NT2/D1 (cell line): ENCODE results near the gene LENG1.
"Not testable (repeated sequence)": the region's sequence is repeated elsewhere in the genome, so short reads cannot be mapped to it uniquely, and the experiment has no call there.

ENCODE experiments used
- DNase-seq: peaks from one replicate; pipeline ENCODE4 v3.0.0-alpha.2; 2011; ENCODE audit warnings: low read depth, low spot score
- H3K27me3 ChIP-seq: 2 replicates; pipeline ENCODE4 v1.6.0; 2011; ENCODE audit warnings: mild to moderate bottlenecking; ENCODE audit not compliant: insufficient read length, insufficient read depth
- H3K36me3 ChIP-seq: 2 replicates; pipeline ENCODE4 v1.6.1; 2011; ENCODE audit warnings: mild to moderate bottlenecking, low read length, mixed read lengths; ENCODE audit not compliant: insufficient read depth, insufficient read length
- H3K4me1 ChIP-seq: 2 replicates; pipeline ENCODE4 v1.5.1; 2011; ENCODE audit not compliant: insufficient read depth, insufficient read length
- H3K4me3 ChIP-seq: 2 replicates; pipeline ENCODE4 v1.5.1; 2011; ENCODE audit warnings: low read depth; ENCODE audit not compliant: insufficient read length
- H3K9ac ChIP-seq: 2 replicates; pipeline ENCODE4 v1.6.0; 2011; ENCODE audit warnings: low read depth; ENCODE audit not compliant: insufficient read length
- H3K9me3 ChIP-seq: 2 replicates; pipeline ENCODE4 v1.5.1; 2011; ENCODE audit warnings: mild to moderate bottlenecking, low read length; ENCODE audit not compliant: insufficient read depth
- SUZ12 ChIP-seq: IDR thresholded peaks from 2 replicates; pipeline ENCODE4 v1.6.1; 2011; ENCODE audit not compliant: insufficient read length, insufficient read depth; ENCODE audit errors: extremely low read depth
- YY1 ChIP-seq: IDR thresholded peaks from 2 replicates; pipeline ENCODE4 v1.6.1; 2011; ENCODE audit not compliant: insufficient read length, insufficient read depth
- ZNF274 ChIP-seq: IDR thresholded peaks from 2 replicates; pipeline ENCODE4 v1.6.1; 2011; ENCODE audit warnings: mild to moderate bottlenecking, low read depth, low read length

Gene LENG1

DNA sequence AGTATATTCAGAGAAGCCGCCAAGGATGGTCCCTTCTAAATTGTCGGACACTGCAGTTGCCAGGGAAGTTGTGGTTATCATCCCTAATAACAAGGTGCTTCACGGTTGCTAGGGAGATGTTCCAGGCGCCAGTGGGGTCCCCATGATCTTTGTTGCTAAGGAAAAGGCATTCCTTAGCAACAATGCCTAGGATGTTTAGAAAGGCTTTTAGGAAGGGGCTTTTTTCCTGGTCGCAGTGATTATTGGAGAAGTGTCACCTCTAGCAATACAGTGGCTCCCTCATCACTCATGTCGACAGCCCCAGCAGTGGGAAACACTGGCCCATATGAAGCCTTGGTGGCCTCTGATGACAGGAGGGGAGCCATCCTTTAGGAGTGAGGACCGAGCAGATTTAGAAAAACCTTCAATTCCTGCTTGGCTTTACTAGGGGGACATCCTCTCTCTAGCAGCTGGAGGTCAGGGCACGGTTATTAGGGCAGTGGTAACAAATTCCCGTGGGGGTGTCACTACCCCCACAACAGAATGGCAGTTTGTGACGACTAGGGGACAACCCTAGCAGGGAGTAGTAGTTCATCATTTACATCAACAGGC lies 19.8 kb upstream of the LENG1 start:
- Histone ChIP-seq H3K4me1 (peaks cover 9% of the 10 kb centered on the region), H3K27me3 (no peaks in the 10 kb centered on the region), H3K9me3 (no peaks in the 10 kb centered on the region), H3K36me3 (peaks cover 65% of the 10 kb centered on the region), H3K9ac (no peak overlapping the region), H3K4me3 (no peak overlapping the region)
- TF ChIP-seq SUZ12: no peak
- no peak for TF ChIP-seq ZNF274
- TF ChIP-seq YY1: no peak
- no peak for DNase-seq

DNA sequence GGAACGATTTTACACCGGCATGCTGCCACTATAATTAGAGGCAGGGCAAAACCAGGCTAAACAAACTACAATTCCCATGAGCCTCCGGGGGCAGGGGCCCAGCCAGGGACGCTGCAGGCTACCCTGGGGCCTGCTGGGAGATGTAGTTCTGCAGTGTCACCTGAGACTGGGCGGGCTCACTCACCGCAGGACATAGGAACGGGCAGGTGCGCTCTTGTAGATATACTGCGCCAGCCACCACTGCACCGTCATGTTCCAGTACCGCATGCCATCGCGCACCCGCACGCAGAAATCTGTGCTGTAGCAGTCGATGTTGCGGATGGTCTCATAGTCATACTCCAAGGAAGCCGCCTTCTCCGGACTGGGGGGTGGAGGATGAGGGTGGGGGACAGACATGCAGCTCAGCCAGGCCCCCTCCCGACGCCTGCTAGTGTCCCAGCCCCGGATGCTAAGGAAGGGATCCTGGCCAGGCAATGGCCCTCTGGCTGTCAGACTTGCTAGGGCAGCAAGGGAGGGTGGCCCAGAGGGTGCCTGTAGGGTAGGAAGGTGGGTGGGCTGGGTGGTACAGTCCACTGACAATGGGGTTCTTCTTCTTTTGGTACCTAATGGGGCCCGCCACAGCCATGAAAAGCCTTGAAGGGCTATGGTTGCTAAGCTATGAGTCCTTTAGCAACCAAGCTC lies 19.2 kb upstream of the LENG1 start:
- peaks cover 61% of the 10 kb centered on the region for H3K36me3 ChIP-seq
- peaks cover 9% of the 10 kb centered on the region for H3K4me1 ChIP-seq
- no peak overlapping the region for H3K4me3 ChIP-seq
- H3K9me3 ChIP-seq: no peaks in the 10 kb centered on the region
- no peak overlapping the region for H3K9ac ChIP-seq
- no peak for TF ChIP-seq ZNF274
- TF ChIP-seq YY1: no peak
- no peak for TF ChIP-seq SUZ12
- no peak for DNase-seq
- H3K27me3 ChIP-seq: no peaks in the 10 kb centered on the region

DNA sequence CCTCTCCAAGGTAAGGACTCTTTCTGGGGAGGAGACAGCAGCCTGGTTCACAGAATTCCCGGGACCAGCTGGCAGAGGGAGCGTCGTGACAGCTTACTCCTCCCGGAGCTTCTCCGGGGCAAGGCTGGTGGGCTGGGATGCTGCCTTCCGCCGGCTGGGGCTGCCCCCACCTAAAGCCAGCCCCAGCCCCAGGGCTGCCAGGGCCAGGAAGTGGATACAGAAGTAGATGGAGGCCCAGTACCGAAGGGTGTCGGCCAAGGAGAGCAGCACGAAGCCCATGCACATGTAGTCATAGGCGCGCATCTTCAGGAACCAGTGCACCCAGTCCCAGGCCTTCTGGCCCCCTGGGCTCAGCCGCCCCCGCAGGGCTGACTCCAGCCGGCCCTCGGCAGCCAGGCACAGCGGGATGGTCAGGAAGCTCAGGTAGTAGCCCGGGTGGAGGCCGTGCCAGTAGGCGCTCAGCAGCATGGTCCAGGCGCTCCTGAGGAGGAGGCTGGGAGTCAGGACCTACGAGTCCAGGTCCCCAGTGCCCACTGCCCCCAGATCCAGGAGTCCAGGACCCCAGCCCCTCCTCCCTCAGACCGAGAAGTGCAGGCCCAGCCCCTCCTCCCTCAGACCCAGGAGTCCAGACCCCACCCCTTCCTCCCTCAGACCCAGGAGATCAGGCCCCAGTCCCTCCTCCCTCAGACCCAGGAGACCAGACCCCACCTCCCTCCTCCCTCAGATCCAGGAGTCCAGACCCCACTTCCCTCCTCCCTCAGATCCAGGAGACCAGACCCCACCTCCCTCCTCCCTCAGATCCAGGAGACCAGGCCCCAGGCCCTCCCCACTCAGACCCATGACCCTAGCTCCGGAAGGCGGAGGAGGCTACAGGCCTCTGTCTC lies 14.7 kb upstream of the LENG1 start:
- H3K36me3 ChIP-seq: peaks cover 27% of the 10 kb centered on the region
- no peak for DNase-seq
- H3K9me3 ChIP-seq: no peaks in the 10 kb centered on the region
- H3K9ac ChIP-seq: no peak overlapping the region
- H3K4me1 ChIP-seq: peaks cover 8% of the 10 kb centered on the region
- H3K4me3 ChIP-seq: no peak overlapping the region
- H3K27me3 ChIP-seq: no peaks in the 10 kb centered on the region
- TF ChIP-seq SUZ12 (no peak), ZNF274 (no peak), YY1 (no peak)

DNA sequence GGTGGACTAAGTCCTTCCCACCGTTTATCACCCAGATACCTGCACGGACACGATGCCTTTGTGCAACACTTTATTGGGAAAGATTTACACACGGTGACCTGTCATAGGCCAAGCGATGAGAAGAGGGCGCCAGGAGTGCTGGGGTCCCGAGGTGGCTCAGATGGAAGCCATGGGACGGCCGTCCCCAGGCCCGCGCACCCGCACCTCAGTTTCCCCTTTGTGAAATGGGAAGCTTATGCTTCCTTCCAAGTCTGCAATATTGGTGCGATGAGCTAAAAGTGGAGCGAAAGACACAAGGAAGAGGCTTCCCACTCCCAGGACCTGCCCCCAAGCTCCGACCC lies 13.8 kb upstream of the LENG1 start:
- Histone ChIP-seq H3K9ac (no peak overlapping the region), H3K36me3 (peaks cover 19% of the 10 kb centered on the region), H3K4me1 (peaks cover 8% of the 10 kb centered on the region), H3K4me3 (no peak overlapping the region), H3K27me3 (no peaks in the 10 kb centered on the region), H3K9me3 (no peaks in the 10 kb centered on the region)
- no peak for DNase-seq
- TF ChIP-seq SUZ12: no peak
- TF ChIP-seq YY1: no peak
- no peak for TF ChIP-seq ZNF274

DNA sequence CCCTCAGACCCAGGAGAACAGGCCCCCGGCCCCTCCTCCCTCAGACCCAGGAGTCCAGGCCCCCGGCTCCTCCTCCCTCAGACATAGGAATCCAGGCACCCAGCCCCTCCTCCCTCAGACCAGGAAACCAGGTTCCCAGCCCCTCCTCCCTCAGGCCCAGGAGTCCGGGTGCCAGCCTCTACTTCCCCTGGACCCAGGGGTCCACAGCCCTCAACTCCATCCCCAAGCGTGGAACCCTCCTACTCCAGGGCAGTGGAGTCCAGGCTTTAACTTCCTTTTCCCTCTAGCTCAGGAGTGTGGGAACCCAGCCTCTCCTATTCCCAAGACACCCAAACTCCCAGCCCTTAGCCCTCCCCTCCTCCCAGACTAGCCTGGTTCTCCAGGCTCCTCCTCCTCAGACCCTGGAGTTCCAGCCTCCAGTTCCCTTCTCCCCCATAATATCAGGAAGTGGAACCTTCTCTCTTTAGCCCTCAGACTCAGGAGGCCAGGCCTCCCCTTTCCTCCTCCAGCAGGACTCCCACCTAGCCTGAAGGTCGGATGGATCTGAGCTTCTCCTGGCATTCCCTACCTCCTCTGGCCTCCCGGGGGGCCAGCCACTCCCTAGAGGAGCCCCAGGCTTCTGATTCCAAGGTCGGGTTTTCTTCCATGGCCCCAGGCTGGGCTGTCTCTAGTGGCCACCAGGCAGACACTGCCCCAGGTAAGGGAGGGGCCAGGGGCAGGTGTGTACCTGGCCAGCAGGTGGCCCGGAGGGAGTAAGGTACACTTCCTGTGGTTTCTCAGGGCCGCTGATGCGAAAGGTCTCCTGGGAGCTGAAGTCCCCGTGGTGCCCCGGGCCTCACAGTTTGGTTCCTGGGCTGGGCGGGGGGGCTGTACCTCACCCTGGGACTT lies 13.2 kb upstream of the LENG1 start, which contains the start of gene TMC4:
TMC4 (minus strand) TSS at position 690 of the 888 bp plus-strand sequence; CDS start at position 647, 43 bp downstream.
- Histone ChIP-seq H3K9me3 (no peaks in the 10 kb centered on the region), H3K4me1 (peaks cover 11% of the 10 kb centered on the region), H3K36me3 (peaks cover 14% of the 10 kb centered on the region), H3K9ac (no peak within 1 kb of the TSS), H3K4me3 (no peak within 1 kb of the TSS), H3K27me3 (no peaks in the 10 kb centered on the region)
- DNase-seq: no peak
- TF ChIP-seq ZNF274 (no peak), SUZ12 (no peak), YY1 (no peak)

DNA sequence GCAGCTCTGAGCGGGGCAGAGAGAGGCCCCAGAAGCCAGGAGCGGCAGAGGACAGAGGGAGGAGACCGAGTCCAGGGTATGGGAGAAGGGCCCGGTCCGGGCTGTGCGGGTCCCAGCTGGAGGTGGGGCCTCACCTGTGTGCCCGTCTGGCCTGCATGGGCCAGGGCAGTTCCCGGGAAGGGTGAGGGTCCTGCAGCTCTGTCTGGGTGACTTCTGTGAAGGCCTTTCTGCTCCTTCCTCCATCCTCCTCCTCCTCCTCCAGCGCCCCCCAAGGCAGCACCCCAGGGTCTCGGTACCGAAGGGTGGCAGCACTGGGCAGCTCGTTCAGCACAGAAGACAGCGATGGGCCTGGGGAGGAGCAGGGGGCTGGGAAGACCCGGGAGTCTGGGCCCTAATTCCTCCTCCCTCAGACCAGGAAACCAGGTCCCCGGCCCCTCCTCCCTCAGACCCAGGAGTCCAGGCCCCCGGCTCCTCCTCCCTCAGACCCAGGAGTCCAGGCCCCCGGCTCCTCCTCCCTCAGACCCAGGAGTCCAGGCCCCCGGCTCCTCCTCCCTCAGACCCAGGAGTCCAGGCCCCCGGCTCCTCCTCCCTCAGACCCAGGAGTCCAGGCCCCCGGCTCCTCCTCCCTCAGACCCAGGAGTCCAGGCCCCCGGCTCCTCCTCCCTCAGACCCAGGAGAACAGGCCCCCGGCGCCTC lies 12.4 kb upstream of the LENG1 start:
- not testable (repeated sequence) for H3K9ac ChIP-seq, H3K27me3 ChIP-seq, H3K9me3 ChIP-seq, H3K4me3 ChIP-seq, DNase-seq
- H3K4me1 ChIP-seq: peaks cover 11% of the 10 kb centered on the region
- peaks cover 14% of the 10 kb centered on the region for H3K36me3 ChIP-seq
